HG03378 (cell line): ENCODE results near the gene LINC01488.

ENCODE experiments used
- ATAC-seq: cut with Tn5 transposase; IDR thresholded peaks from one replicate; pipeline ENCODE4 v1.9.1; 2021; ENCODE audit warnings: mild to moderate bottlenecking, moderate library complexity; ENCODE audit not compliant: unreplicated experiment

Gene LINC01488

GRCh38 chr11:69462106-69462951 is 19.1 kb upstream of the LINC01488 start:
- ATAC-seq, result no peak

- no peak for ATAC-seq
Measured at GRCh38 chr11:69463181-69463994, 18.1 kb upstream of the LINC01488 start.

GRCh38 chr11:69463995-69464960 is 17.2 kb upstream of the LINC01488 start:
- ATAC-seq, result no peak

- ATAC-seq, result no peak
Measured at GRCh38 chr11:69465236-69466000, 16.0 kb upstream of the LINC01488 start.

GRCh38 chr11:69466039-69466438 is 15.4 kb upstream of the LINC01488 start:
- ATAC-seq, result no peak

GRCh38 chr11:69467196-69467595 is 14.3 kb upstream of the LINC01488 start:
- ATAC-seq, result no peak

GRCh38 chr11:69467646-69468045 is 13.8 kb upstream of the LINC01488 start:
- no peak for ATAC-seq

- no peak for ATAC-seq
Measured at GRCh38 chr11:69468221-69468620, 13.2 kb upstream of the LINC01488 start.

GRCh38 chr11:69468911-69469885 is 12.3 kb upstream of the LINC01488 start:
- no peak for ATAC-seq

- no peak for ATAC-seq
Measured at GRCh38 chr11:69470301-69470700, 11.2 kb upstream of the LINC01488 start.

GRCh38 chr11:69470793-69471728 is 10.4 kb upstream of the LINC01488 start:
- ATAC-seq, result no peak

- no peak for ATAC-seq
Measured at GRCh38 chr11:69471729-69472540, 9.5 kb upstream of the LINC01488 start.

GRCh38 chr11:69472541-69473275 is 8.8 kb upstream of the LINC01488 start:
- ATAC-seq, result no peak

GRCh38 chr11:69473276-69473845 is 8.1 kb upstream of the LINC01488 start:
- ATAC-seq, result no peak

GRCh38 chr11:69474736-69475135 is 6.7 kb upstream of the LINC01488 start:
- no peak for ATAC-seq
